HG02798 (cell line): ENCODE measurements around the gene LENEP.

Experiments used
- ATAC-seq: cut with Tn5 transposase; IDR thresholded peaks from one replicate; pipeline ENCODE4 v1.9.1; 2021; ENCODE audit warnings: mild to moderate bottlenecking; ENCODE audit not compliant: unreplicated experiment, poor library complexity

LENEP gene

DNA sequence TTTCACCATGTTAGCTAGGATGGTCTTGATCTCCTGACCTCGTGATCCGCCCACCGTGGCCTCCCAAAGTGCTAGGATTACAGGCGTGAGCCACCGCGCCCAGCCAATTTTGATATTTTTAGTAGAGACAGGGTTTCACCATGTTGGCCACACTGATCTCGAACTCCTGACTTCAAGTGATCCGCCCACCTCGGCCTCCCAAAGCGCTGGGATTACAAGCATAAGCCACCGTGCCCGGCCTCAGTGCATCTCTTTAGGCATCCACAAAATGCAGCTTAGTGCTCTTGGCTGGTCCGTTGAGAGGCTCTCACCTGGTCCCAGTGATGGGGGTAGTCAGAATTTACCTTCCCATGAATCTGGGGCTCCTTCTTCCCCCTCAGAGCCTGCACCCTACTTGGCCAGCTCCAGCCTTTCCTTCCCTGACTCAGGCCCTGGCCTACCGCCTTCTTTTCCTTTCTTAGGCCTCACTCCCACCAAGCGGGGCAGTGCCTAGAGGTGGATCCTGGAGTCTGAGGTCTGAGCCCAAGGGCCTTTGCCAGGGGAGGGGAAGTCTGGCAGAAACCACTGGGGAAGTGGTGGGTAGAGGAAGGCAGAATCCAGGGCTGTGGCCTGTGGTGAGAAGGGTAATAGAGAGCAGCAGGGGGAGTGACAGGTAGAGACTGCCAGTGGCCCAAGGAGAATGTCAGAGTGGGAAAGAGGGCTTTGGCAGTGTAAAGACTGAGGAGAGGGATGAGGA lies 3.7 kb downstream of the LENEP start:
- no peak for ATAC-seq

DNA sequence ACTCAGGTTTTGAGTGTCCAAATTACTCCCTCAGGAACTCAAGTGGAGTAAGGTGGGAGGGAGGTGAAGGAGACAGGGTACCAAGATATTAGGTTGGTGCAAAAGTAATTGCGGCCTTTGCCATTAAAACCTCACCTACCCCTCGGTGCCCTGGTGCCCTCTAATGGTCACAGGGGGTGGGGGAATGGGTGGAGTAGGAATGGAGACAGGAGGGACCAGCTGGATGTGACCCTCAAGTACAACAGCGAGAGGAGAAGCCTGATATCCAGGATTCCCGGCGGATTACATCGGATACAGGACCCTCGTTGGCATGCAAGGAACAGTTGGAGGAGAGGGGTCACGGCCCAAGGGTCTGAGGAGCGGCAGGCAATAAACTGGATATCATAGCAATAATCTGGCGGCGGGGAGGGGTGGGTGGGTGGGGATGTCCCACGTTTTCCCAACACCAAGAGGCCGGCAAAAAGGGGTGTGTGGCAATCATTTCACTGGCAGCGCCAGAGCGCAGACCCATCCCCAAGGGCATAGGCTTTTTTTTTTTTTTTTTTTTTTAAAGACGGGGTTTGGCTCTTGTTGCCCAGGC lies 4.9 kb downstream of the LENEP start:
- no peak for ATAC-seq

GRCh38 chr1:154998818-154999570 lies 5.6 kb downstream of the LENEP start:
- ATAC-seq = no peak

- no peak for ATAC-seq
Measured at GRCh38 chr1:154999571-155000410, 6.4 kb downstream of the LENEP start.

DNA sequence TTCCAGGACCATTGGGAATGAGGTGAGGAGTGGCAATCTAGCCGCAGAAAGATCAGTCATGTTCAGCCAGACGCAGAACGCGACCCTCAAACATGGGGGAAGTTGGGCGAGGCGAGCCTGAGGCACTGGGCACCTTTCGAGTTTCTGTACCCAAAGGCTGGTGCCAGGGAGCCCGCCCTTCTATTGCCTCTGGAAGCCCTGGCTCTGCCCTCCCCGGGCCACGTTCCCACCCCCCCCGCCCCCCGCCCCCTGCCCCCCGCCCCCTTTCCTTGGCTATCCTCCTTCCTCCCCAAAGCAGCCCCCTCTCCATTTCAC lies 7.0 kb downstream of the LENEP start:
- no peak for ATAC-seq

- ATAC-seq = peak; percentile 50
Measured at GRCh38 chr1:155000726-155001424, 7.5 kb downstream of the LENEP start.

DNA sequence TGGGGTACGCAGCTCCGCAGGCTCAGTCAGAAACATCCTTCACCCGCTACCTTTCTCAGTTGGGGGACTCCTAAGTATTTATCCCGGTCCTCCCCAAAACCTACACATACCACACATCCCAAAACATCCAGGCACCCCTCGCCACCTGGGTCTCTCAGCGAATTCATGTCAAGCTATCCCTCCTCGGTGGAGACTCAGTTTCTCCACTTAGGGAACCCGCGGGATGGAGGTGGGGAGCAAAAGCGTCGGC lies 8.0 kb downstream of the LENEP start:
- no peak for ATAC-seq

DNA sequence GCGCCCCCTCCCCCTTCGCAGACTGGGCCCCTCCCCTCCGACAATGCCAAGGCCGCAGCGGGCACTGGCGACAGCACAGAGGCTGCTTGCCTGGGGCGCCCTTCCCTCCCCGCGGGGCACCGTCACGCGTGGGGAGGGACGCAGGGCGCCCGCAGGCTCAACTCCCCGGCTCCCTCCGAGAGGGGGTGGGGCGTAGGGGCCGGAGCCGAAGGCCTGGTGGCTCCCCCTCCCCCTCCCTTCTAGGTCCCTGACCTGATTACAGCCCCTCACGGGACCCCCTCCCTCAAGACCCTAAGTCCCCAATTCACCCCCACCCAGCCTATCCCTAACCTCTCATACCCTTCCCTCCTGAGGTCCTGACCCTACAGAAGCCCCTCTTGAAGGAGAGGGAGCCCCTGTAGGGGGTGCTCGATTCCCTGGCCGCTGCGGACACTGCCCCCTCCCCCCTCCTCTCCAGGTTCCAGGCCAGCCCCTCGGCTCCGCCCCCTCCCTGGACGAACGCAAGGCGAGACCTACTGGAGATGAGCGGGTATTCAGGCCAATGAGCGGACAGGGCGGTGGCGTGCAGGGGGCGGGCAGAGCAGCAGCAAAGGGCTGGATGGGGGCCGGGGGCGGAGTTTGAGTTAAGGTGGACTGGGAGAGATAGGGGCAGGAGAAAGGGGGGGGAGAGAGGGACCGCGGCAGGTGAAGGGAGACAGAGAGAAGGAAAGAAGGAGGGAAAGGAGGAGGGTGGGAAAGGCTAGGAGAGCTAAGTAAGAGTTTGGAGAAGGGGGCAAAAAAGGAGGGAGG lies 8.5 kb downstream of the LENEP start:
- peak; percentile 72 for ATAC-seq

DNA sequence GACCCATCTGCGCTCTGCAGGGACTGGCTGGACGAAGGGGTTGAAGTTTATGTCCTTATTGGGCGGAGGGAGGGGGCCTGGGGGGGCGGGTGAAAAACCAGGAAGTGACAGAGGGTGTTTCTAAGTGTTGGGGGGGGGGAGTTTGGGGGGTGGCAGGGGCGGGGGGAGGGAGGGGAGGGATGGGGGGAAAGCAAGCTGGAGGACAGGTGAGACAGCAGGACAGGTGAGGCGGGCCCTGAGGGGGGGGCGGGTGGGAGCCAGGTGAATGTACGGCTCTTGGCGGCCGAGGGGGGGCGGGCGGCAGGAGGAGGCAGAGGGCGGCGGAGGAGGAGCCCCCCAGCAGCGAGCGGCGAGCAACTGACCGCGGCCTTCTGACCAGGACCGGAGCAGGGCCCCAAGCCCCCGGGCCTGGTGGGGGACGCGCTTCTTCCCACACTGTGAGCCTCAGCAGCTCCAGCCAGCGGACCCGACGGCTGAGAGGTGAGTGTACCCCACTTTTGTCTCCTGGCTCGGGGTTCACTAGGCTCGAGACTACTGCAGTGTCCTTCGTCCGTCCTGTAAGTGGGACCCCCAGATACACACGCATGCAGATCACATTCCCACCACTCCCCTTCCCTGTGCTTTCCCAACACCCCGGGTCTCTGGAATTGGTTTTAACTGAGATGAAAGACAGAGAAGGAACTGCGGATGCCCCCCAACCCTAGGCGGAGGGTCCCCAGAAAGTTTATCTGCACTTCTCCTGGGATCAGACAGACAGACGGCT lies 9.3 kb downstream of the LENEP start, which contains the start of gene ZBTB7B:
ZBTB7B (plus strand) TSS at position 339 of the 763 bp plus-strand sequence. CDS start 11,859 bp downstream, outside the sequence.
- ATAC-seq = peak; percentile 1

DNA sequence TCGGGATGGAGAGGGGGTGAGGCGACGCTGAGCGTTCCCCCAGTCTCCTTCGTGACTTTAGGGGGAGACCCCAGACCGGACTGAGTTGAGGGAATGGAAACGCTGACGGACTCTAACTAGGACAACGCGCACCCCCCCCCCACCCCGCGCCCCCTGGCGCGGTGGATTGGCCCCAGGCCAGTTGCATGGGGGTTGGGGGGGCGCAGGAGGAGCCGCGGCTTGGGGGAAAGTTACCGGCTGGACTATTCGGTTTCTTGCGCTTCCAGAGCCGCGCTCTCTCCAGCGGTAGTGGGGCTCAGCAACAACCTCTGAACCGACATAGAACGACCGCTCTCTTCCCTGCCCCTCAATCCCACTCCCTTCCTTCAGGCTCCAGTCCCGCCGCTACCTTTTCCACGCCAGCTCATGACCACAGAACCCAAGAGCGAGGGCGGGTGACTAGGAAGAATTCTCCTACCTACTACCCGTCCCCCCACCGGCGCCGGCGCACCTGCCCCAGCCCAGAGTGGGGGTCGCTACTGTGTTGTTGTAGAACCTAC lies 9.9 kb downstream of the LENEP start:
- ATAC-seq = no peak

- no peak for ATAC-seq
Measured at GRCh38 chr1:155003766-155004351, 10.5 kb downstream of the LENEP start.

GRCh38 chr1:155004352-155005075 lies 11.1 kb downstream of the LENEP start:
- ATAC-seq = no peak

- no peak for ATAC-seq
Measured at GRCh38 chr1:155005076-155006011, 12.0 kb downstream of the LENEP start.

DNA sequence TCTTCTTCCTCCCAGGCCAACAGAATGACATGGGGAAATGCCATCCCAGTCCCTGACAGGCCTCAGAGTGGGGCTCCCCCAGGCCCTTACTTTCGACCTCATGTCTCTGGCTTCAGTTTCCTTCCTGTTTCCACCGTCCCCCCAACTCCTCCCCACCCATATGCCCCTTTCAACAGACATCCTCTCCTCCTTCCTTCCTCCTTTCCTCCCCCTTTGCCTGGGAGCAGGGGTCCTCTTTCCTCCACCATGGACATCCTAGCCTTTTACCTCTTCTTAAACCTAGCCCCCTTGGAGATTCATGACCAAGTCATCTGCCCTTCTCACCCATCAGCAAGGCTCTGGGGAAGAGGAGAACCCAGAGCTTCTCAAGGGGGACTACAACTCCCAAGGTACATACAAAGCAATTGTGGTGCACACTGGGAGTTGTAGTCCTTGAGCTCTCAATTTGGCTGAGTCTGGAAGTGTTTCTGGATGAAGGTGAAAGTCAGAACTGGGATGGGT lies 13.3 kb downstream of the LENEP start:
- ATAC-seq = no peak

DNA sequence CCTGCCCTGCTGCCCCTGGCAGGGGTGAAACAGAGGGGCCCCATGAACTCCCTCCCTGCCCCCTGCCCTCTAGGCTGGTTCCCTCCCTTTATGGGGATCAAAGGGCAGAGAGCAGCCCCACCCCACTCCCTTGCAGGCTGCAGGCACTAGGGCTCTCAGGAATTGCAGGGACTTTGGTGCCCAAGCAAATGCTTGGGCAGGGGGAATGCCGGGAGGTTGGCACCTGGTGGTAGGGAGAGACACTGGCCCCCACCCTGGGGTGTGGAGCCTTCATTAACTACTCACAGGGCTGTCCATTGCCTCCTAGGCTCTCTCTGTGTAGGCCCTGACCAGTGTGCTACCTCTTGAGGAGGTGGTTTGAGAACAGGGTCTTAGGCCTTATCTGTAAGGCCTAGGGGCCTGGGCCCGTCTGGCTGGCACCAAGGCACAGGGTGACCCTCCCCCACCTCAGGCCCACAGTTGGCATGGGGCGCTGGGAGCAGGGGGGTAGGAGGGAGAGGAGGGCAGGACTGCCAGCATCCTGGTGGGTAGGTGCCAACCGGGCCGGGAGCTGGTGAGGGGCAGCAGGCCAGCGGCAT lies 14.0 kb downstream of the LENEP start:
- ATAC-seq = no peak
